ENCODE measurements around the gene ASNS. TPM values are rescaled to one million over a fixed set of nuclear protein-coding genes. Genes with fewer than 3 reads are reported as not detected.

The ASNS gene
- total RNA-seq, 4 donors from 2014 or later, result 4.9 to 38.6 (median 18.3) TPM

GRCh38 chr7:97818066-97818663 lies 54.0 kb downstream of the ASNS start:
- WGBS, 2 donors (ENCODE audit: low coverage in 1 of 2), result 48 to 58% methylated on average over 5 of the region's 5 CpGs
- Histone ChIP-seq H3K36me3 (no peaks in the 10 kb centered on the region), H3K4me3 (no peak overlapping the region), H3K27ac (no peak overlapping the region), H3K4me1 (no peaks in the 10 kb centered on the region), H3K27me3 (no peaks in the 10 kb centered on the region), H3K9me3 (no peaks in the 10 kb centered on the region)
- in situ Hi-C loops (cut with MboI; ENCODE audit: low pct_ligation_motif_present in 1 of 4, low pct_unique_long_range_greater_than_20kb in 1 of 4, low sequenced_read_pairs in 3 of 4), result no loop called here
- no peak for TF ChIP-seq POLR2A (IDR thresholded peaks at IDR 0.05)
- no peak for TF ChIP-seq EP300 (IDR thresholded peaks at IDR 0.05; ENCODE audit: low read depth)
- TF ChIP-seq, protein P1, sequence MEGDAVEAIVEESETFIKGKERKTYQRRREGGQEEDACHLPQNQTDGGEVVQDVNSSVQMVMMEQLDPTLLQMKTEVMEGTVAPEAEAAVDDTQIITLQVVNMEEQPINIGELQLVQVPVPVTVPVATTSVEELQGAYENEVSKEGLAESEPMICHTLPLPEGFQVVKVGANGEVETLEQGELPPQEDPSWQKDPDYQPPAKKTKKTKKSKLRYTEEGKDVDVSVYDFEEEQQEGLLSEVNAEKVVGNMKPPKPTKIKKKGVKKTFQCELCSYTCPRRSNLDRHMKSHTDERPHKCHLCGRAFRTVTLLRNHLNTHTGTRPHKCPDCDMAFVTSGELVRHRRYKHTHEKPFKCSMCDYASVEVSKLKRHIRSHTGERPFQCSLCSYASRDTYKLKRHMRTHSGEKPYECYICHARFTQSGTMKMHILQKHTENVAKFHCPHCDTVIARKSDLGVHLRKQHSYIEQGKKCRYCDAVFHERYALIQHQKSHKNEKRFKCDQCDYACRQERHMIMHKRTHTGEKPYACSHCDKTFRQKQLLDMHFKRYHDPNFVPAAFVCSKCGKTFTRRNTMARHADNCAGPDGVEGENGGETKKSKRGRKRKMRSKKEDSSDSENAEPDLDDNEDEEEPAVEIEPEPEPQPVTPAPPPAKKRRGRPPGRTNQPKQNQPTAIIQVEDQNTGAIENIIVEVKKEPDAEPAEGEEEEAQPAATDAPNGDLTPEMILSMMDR (IDR thresholded peaks at IDR 0.05), result no peak
- TF ChIP-seq POLR2AphosphoS5 (IDR thresholded peaks at IDR 0.05), result no peak
- DNase-seq, result no peak
- intact Hi-C loops (cut with DNase I; ENCODE audit: low total_unique reads), result no loop called here

Small RNA genes lying within 50 kb of the gene (small RNA-seq; reads per million reads assigned to genes)
- gene AC005326.1, result 0 reads per million in 4 donors
- gene AC079781.2, result 0 reads per million in 4 donors
- gene SNRPCP9, result 0 reads per million in 4 donors

Other genes with a start within 250 kb of the ASNS start
- gene TAC1, start 140.3 kb downstream of the ASNS start, total RNA-seq, result 1 to 10 TPM in 2 of 4 donors, not detected in 2; 2.7 to 4.0 TPM
- not detected for gene OCM2, start 117.8 kb upstream of the ASNS start, total RNA-seq
- gene LMTK2, start 234.5 kb upstream of the ASNS start, total RNA-seq, result 100 to 1,000 TPM in 1 of 4 donors, 10 to 100 TPM in 3; 51.6 to 106 (median 62.2) TPM

All from transverse colon (tissue), 4 donors.